ENCODE data around the gene UROD.

GRCh38 chr1:45016767-45017166 lies 4.7 kb downstream of the UROD start:
- TF ChIP-seq EZH2 (IDR thresholded peaks at IDR 0.05; ENCODE audit: borderline replicate concordance, low read length), result no peak
- TF ChIP-seq, protein P1, sequence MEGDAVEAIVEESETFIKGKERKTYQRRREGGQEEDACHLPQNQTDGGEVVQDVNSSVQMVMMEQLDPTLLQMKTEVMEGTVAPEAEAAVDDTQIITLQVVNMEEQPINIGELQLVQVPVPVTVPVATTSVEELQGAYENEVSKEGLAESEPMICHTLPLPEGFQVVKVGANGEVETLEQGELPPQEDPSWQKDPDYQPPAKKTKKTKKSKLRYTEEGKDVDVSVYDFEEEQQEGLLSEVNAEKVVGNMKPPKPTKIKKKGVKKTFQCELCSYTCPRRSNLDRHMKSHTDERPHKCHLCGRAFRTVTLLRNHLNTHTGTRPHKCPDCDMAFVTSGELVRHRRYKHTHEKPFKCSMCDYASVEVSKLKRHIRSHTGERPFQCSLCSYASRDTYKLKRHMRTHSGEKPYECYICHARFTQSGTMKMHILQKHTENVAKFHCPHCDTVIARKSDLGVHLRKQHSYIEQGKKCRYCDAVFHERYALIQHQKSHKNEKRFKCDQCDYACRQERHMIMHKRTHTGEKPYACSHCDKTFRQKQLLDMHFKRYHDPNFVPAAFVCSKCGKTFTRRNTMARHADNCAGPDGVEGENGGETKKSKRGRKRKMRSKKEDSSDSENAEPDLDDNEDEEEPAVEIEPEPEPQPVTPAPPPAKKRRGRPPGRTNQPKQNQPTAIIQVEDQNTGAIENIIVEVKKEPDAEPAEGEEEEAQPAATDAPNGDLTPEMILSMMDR (conservative IDR thresholded peaks at IDR 0.05 in 1 of 2, IDR thresholded peaks at IDR 0.05 in 1 of 2; ENCODE audit: extremely low read depth in 1 of 2, insufficient read depth in 1 of 2, low read depth in 1 of 2, low read length in 2 of 2), result no peak
